ENCODE data around the gene IL1RAPL2. TPM values are rescaled to one million over a fixed set of nuclear protein-coding genes. Genes with fewer than 3 reads are reported as not detected.

IL1RAPL2 gene
- polyA plus RNA-seq, 3 donors, result not detected

DNA sequence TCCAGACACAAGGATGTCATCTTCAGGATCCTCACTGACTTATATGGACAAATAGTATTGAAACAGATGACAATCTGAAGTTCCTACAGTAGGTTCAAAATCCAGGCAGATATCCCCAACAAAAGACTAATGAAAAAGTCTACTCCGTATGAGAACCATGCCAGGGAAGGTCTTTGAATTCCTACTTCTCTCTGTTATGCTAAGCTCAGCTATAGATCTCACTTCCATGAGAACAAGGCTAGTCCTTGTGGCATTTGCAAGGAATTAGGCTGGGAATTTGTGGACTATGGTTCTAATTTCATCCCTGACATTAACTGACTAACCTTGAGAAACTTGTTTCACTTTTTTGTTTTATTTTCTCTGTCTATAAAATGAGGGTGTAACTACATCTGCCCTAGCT is 229.8 kb downstream of the IL1RAPL2 start:
- no peak for DNase-seq
- H3K9ac ChIP-seq (ENCODE audit: insufficient read depth, low read length, poor library complexity, severe bottlenecking), result no peak overlapping the region
- H3K27me3 ChIP-seq (ENCODE audit: control insufficient read depth in 2 of 2, insufficient read depth in 2 of 2, low read length in 2 of 2), result peaks cover 0 to 2% of the 10 kb centered on the region in 2 donors
- H3K79me2 ChIP-seq (ENCODE audit: insufficient read depth, low read length), result no peaks in the 10 kb centered on the region
- no peaks in the 10 kb centered on the region for H3K36me3 ChIP-seq (replicated peaks in 1 of 2; ENCODE audit: control insufficient read depth in 1 of 2, insufficient read depth in 2 of 2, low read length in 2 of 2)
- no peak overlapping the region for H3K4me3 ChIP-seq (replicated peaks in 1 of 3; ENCODE audit: low read depth in 2 of 3, low read length in 3 of 3)
- Mint-ChIP-seq H3K36me3 (no peaks in the 10 kb centered on the region), H3K27me3 (ENCODE audit: low read depth in 3 of 3) (no peaks in the 10 kb centered on the region), H3K4me3 (no peak overlapping the region), H3K4me1 (no peaks in the 10 kb centered on the region), H3K27ac (no peak overlapping the region), H3K9me3 (no peaks in the 10 kb centered on the region)
- H3K27ac ChIP-seq (ENCODE audit: low read depth in 1 of 2, low read length in 2 of 2), result no peak overlapping the region
- H2AFZ ChIP-seq (ENCODE audit: insufficient read depth, low read depth, low read length, poor library complexity, severe bottlenecking), result no peak overlapping the region
- intact Hi-C loops (cut with micrococcal nuclease), result no loop called here
- no peaks in the 10 kb centered on the region for H3K4me1 ChIP-seq (ENCODE audit: control insufficient read depth in 1 of 2, insufficient read depth in 2 of 2, low read length in 2 of 2)
- no peaks in the 10 kb centered on the region for H3K9me3 ChIP-seq (replicated peaks in 1 of 2; ENCODE audit: control insufficient read depth in 1 of 2, insufficient read depth in 1 of 2, low read length in 2 of 2)
- no CpG with 5 or more reads among the region's 1 CpG for WGBS (ENCODE audit: insufficient coverage)
- TF ChIP-seq, protein P1, sequence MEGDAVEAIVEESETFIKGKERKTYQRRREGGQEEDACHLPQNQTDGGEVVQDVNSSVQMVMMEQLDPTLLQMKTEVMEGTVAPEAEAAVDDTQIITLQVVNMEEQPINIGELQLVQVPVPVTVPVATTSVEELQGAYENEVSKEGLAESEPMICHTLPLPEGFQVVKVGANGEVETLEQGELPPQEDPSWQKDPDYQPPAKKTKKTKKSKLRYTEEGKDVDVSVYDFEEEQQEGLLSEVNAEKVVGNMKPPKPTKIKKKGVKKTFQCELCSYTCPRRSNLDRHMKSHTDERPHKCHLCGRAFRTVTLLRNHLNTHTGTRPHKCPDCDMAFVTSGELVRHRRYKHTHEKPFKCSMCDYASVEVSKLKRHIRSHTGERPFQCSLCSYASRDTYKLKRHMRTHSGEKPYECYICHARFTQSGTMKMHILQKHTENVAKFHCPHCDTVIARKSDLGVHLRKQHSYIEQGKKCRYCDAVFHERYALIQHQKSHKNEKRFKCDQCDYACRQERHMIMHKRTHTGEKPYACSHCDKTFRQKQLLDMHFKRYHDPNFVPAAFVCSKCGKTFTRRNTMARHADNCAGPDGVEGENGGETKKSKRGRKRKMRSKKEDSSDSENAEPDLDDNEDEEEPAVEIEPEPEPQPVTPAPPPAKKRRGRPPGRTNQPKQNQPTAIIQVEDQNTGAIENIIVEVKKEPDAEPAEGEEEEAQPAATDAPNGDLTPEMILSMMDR (IDR thresholded peaks at IDR 0.05), result no peak
- no peak overlapping the region for H3K4me2 ChIP-seq (replicated peaks; ENCODE audit: extremely low read depth, low read length, poor library complexity, severe bottlenecking)
- no peaks in the 10 kb centered on the region for H4K20me1 ChIP-seq (ENCODE audit: insufficient read depth, low read length)

GRCh38 chrX:104803219-104803618 is 237.2 kb downstream of the IL1RAPL2 start:
- TF ChIP-seq, protein P1 (IDR thresholded peaks at IDR 0.05), result no peak
- Mint-ChIP-seq H3K9me3 (peaks cover 0 to 3% (median 0%) of the 10 kb centered on the region in 7 donors), H3K36me3 (no peaks in the 10 kb centered on the region), H3K4me1 (no peaks in the 10 kb centered on the region), H3K4me3 (no peak overlapping the region), H3K27me3 (ENCODE audit: low read depth in 3 of 3) (no peaks in the 10 kb centered on the region), H3K27ac (no peak overlapping the region)
- no peaks in the 10 kb centered on the region for H3K4me1 ChIP-seq (ENCODE audit: control insufficient read depth in 1 of 2, insufficient read depth in 2 of 2, low read length in 2 of 2)
- H3K4me2 ChIP-seq (replicated peaks; ENCODE audit: extremely low read depth, low read length, poor library complexity, severe bottlenecking), result no peak overlapping the region
- H3K4me3 ChIP-seq (replicated peaks in 1 of 3; ENCODE audit: low read depth in 2 of 3, low read length in 3 of 3), result no peak overlapping the region
- H3K27ac ChIP-seq (ENCODE audit: low read depth in 1 of 2, low read length in 2 of 2), result no peak overlapping the region
- intact Hi-C loops (cut with micrococcal nuclease), result no loop called here
- no peaks in the 10 kb centered on the region for H3K36me3 ChIP-seq (replicated peaks in 1 of 2; ENCODE audit: control insufficient read depth in 1 of 2, insufficient read depth in 2 of 2, low read length in 2 of 2)
- H3K9me3 ChIP-seq (replicated peaks in 1 of 2; ENCODE audit: control insufficient read depth in 1 of 2, insufficient read depth in 1 of 2, low read length in 2 of 2), result no peaks in the 10 kb centered on the region
- no peak for DNase-seq
- no peaks in the 10 kb centered on the region for H4K20me1 ChIP-seq (ENCODE audit: insufficient read depth, low read length)
- no peak overlapping the region for H2AFZ ChIP-seq (ENCODE audit: insufficient read depth, low read depth, low read length, poor library complexity, severe bottlenecking)
- no peaks in the 10 kb centered on the region for H3K27me3 ChIP-seq (ENCODE audit: control insufficient read depth in 2 of 2, insufficient read depth in 2 of 2, low read length in 2 of 2)
- no CpG with 5 or more reads among the region's 1 CpG for WGBS (ENCODE audit: insufficient coverage)
- H3K9ac ChIP-seq (ENCODE audit: insufficient read depth, low read length, poor library complexity, severe bottlenecking), result no peak overlapping the region
- H3K79me2 ChIP-seq (ENCODE audit: insufficient read depth, low read length), result no peaks in the 10 kb centered on the region
